Measurements from ENCODE around the gene RREB1.

DNA sequence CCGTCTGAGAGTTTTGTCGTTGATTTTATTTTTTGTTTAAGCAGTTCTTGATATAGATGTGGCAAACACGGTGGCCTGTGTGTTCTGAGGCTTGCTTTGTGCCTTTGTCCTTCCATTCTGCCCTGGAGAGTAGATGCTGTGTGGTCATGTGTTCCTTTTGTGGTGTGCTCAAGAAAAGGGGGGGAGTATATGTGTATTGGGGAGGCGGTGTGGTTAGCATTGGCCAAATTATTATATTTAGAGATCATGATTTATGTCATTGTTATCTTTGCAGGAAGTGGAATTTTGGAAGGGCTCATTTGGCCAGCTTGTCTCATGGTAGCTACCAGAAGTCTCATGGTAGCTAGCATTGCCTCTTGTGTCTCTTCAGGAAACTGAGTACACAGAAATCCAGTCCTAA lies 16.4 kb downstream of the RREB1 start:
- TF ChIP-seq RFX5 (IDR thresholded peaks at IDR 0.05; ENCODE audit: low read depth, low read length): no peak
- no peak for TF ChIP-seq CEBPB (IDR thresholded peaks at IDR 0.05; ENCODE audit: low read depth, low read length)
- TF ChIP-seq, protein P1, sequence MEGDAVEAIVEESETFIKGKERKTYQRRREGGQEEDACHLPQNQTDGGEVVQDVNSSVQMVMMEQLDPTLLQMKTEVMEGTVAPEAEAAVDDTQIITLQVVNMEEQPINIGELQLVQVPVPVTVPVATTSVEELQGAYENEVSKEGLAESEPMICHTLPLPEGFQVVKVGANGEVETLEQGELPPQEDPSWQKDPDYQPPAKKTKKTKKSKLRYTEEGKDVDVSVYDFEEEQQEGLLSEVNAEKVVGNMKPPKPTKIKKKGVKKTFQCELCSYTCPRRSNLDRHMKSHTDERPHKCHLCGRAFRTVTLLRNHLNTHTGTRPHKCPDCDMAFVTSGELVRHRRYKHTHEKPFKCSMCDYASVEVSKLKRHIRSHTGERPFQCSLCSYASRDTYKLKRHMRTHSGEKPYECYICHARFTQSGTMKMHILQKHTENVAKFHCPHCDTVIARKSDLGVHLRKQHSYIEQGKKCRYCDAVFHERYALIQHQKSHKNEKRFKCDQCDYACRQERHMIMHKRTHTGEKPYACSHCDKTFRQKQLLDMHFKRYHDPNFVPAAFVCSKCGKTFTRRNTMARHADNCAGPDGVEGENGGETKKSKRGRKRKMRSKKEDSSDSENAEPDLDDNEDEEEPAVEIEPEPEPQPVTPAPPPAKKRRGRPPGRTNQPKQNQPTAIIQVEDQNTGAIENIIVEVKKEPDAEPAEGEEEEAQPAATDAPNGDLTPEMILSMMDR (conservative IDR thresholded peaks at IDR 0.05; ENCODE audit: low read depth, low read length): no peak
- no peak for TF ChIP-seq RAD21 (IDR thresholded peaks at IDR 0.05; ENCODE audit: low read length)
- TF ChIP-seq POLR2A (IDR thresholded peaks at IDR 0.05; ENCODE audit: low read depth, low read length): no peak
- TF ChIP-seq MXI1 (IDR thresholded peaks at IDR 0.05; ENCODE audit: borderline replicate concordance, low read depth, low read length): no peak
- no peak for TF ChIP-seq SMC3 (IDR thresholded peaks at IDR 0.05; ENCODE audit: low read depth, low read length)
